Stomach (tissue), 9 donors: Measurements from ENCODE around the gene HPRT1. TPM values are rescaled to one million over a fixed set of nuclear protein-coding genes. Genes with fewer than 3 reads are reported as not detected.

Experiments
- DNase-seq, 2 donors: peaks; one replicate each; pipeline versions ENCODE4 v3.0.0 to v3.0.0-alpha.2; 2013 to 2019
- H3K27ac ChIP-seq, 5 donors: fragments of 200-600 bp in 4 of 5; sonication (generic) in 4 of 5; one replicate each; pipeline ENCODE4 v1.5.1; 2013 to 2019; ENCODE audit warnings: mild to moderate bottlenecking in 1 of 5, moderate library complexity in 1 of 5
- H3K27me3 ChIP-seq, 3 donors: fragments of 200-600 bp; sonication (generic); one replicate each; pipeline ENCODE4 v1.5.1; 2017 to 2019; ENCODE audit warnings: mixed run types in 1 of 3
- H3K36me3 ChIP-seq, 4 donors: fragments of 200-600 bp; sonication (generic); 1 replicate in 3 of 4; 2 replicates in 1 of 4; pipeline ENCODE4 v1.5.1; 2016 to 2019
- H3K4me1 ChIP-seq, 4 donors: fragments of 200-600 bp; sonication (generic); one replicate each; pipeline ENCODE4 v1.5.1; 2016 to 2019
- H3K4me3 ChIP-seq, 4 donors: fragments of 200-600 bp; sonication (generic) in 3 of 4; one replicate each; pipeline ENCODE4 v1.5.1; 2016 to 2019; ENCODE audit warnings: mild to moderate bottlenecking in 1 of 4
- H3K9me3 ChIP-seq, 4 donors: fragments of 200-600 bp; sonication (generic); one replicate each; pipeline ENCODE4 v1.5.1; 2016 to 2019
- EP300 ChIP-seq: sonication (generic); formaldehyde crosslinking; IDR thresholded peaks from one replicate; pipeline ENCODE4 v1.6.1; 2017; ENCODE audit warnings: antibody characterized with exemption
- POLR2A ChIP-seq, 4 donors: fragments of 450-650 bp; IDR thresholded peaks; one replicate each; pipeline ENCODE4 v1.6.1; 2016; ENCODE audit warnings: antibody characterized with exemption in 4 of 4, control low read depth in 2 of 4, mild to moderate bottlenecking in 1 of 4, moderate library complexity in 1 of 4
- POLR2AphosphoS5 ChIP-seq, 3 donors: sonication (generic); formaldehyde crosslinking; IDR thresholded peaks; one replicate each; pipeline ENCODE4 v1.6.1; 2016; ENCODE audit warnings: antibody characterized with exemption in 3 of 3
- WGBS, 5 donors: extraction: QIAGEN DNeasy Blood & Tissue Kit in 3 of 5; methylation state at CpG; one replicate each; pipeline versions ENCODE4 v1.1.5 to v1.1.7; 2013 to 2018; 5-methylcytosine and 5-hydroxymethylcytosine counted together
- intact Hi-C: fragments of 100-400 bp; cut with DNase I; formaldehyde crosslinking; loops from one replicate; pipeline ENCODE4 v1.15.1; 2023; ENCODE audit warnings: low total_unique reads
- polyA plus RNA-seq, 3 donors: library from polyadenylated mRNA; stranded (reverse); fragments of 200-250 nt; gene quantifications; one replicate each; pipeline ENCODE4 v1.2.3, GENCODE V29; 2013
- total RNA-seq, 5 donors: library from RNA; depleted of rRNA; stranded (reverse); fragments of >200 nt; gene quantifications; one replicate each; pipeline versions ENCODE4 v1.1.0 to v1.2.3, GENCODE V29; 2014 to 2016
- TF ChIP-seq, protein P1 (sequence below), 7 experiments: fragments of 450-650 bp in 4 of 7; fragments of 200-600 bp in 3 of 7; sonication (generic) in 3 of 7; IDR thresholded peaks; one replicate each; pipeline ENCODE4 v1.5.1; 2016 to 2019; ENCODE audit warnings: antibody characterized with exemption in 7 of 7, control low read depth in 2 of 7, mild to moderate bottlenecking in 1 of 7
- donor health status: healthy with polysubstance abuse.
- donor health status: Bipolar disorder and iron deficiency.
- donor health status: healthy.

The HPRT1 gene
- total and polyA plus RNA-seq, 8 donors: 0.87 to 81.1 (median 29.7) TPM

DNA sequence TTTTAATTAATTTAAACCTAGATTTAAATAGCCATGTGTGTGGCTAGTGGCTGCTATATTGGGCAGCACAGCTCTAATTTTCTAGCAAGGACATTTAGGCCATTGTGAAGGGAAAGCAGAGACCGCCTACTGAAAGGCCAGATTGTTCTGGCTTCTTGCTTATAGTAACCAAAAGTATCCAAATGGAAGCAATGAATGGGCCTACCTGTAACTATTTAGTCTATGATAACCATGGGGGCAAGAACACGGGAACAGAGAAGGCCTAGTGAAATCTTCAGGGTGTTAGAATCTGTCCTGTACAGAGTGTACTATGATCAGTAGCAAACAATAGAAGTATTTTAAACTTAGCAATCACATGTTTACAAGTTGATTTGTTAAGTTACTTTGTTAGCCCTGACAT, 16.5 kb upstream of the HPRT1 start:
- no peaks in the 10 kb centered on the region for H3K36me3 ChIP-seq
- WGBS, 5 donors: 60 to 90% (median 75%) methylated on average over 2 of the region's 2 CpGs
- no peak for DNase-seq
- H3K27ac ChIP-seq: no peak overlapping the region
- intact Hi-C loops: no loop called here
- H3K4me1 ChIP-seq: no peaks in the 10 kb centered on the region
- H3K4me3 ChIP-seq: no peak overlapping the region
- TF ChIP-seq EP300 (no peak), POLR2AphosphoS5 (IDR thresholded peaks at IDR 0.05) (no peak), POLR2A (IDR thresholded peaks at IDR 0.05) (no peak)
- TF ChIP-seq, protein P1, sequence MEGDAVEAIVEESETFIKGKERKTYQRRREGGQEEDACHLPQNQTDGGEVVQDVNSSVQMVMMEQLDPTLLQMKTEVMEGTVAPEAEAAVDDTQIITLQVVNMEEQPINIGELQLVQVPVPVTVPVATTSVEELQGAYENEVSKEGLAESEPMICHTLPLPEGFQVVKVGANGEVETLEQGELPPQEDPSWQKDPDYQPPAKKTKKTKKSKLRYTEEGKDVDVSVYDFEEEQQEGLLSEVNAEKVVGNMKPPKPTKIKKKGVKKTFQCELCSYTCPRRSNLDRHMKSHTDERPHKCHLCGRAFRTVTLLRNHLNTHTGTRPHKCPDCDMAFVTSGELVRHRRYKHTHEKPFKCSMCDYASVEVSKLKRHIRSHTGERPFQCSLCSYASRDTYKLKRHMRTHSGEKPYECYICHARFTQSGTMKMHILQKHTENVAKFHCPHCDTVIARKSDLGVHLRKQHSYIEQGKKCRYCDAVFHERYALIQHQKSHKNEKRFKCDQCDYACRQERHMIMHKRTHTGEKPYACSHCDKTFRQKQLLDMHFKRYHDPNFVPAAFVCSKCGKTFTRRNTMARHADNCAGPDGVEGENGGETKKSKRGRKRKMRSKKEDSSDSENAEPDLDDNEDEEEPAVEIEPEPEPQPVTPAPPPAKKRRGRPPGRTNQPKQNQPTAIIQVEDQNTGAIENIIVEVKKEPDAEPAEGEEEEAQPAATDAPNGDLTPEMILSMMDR (IDR thresholded peaks at IDR 0.05): no peak
- H3K9me3 ChIP-seq: no peaks in the 10 kb centered on the region
- no peaks in the 10 kb centered on the region for H3K27me3 ChIP-seq

DNA sequence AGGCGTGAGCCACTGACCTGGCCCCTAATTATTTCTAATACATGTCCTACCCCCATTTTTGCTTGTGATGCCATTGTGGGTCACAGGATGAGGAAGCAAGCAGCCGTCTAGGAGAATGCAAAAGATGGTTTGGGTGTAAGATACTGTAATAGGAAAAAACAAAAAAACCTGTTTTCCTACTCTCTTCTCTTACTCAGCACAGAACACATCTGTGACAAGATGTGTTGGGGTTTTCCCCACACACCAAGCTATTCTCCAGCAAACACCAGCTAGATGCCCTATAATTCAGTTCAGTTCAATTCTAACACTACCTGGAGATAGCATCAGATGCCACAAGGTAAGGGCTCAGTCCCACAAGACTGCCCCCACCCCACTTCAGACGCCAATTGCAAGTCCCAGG, 15.3 kb upstream of the HPRT1 start:
- intact Hi-C loops: no loop called here
- Histone ChIP-seq H3K27me3 (no peaks in the 10 kb centered on the region), H3K36me3 (no peaks in the 10 kb centered on the region), H3K4me3 (no peak overlapping the region), H3K27ac (no peak overlapping the region), H3K9me3 (no peaks in the 10 kb centered on the region), H3K4me1 (no peaks in the 10 kb centered on the region)
- DNase-seq: no peak
- TF ChIP-seq EP300: no peak
- TF ChIP-seq, protein P1 (IDR thresholded peaks at IDR 0.05): no peak
- TF ChIP-seq POLR2AphosphoS5 (IDR thresholded peaks at IDR 0.05): no peak
- no peak for TF ChIP-seq POLR2A (IDR thresholded peaks at IDR 0.05)
- 66 to 92% (median 81%) methylated on average over 3 of the region's 3 CpGs for WGBS, 5 donors

- no peaks in the 10 kb centered on the region for H3K4me1 ChIP-seq
- no peaks in the 10 kb centered on the region for H3K9me3 ChIP-seq
- WGBS, 5 donors: 74 to 83% (median 79%) methylated on average over 6 of the region's 6 CpGs
- no peaks in the 10 kb centered on the region for H3K27me3 ChIP-seq
- no peak overlapping the region for H3K4me3 ChIP-seq
- no peak overlapping the region for H3K27ac ChIP-seq
- TF ChIP-seq POLR2AphosphoS5 (IDR thresholded peaks at IDR 0.05): no peak
- TF ChIP-seq POLR2A (IDR thresholded peaks at IDR 0.05): no peak
- TF ChIP-seq, protein P1 (IDR thresholded peaks at IDR 0.05): no peak
- no peak for TF ChIP-seq EP300
- DNase-seq: peak in 1 of 2 donors; percentile 31
- intact Hi-C loops: no loop called here
- no peaks in the 10 kb centered on the region for H3K36me3 ChIP-seq
Observed at GRCh38 chrX:134452596-134452995, 7.4 kb upstream of the HPRT1 start.

DNA sequence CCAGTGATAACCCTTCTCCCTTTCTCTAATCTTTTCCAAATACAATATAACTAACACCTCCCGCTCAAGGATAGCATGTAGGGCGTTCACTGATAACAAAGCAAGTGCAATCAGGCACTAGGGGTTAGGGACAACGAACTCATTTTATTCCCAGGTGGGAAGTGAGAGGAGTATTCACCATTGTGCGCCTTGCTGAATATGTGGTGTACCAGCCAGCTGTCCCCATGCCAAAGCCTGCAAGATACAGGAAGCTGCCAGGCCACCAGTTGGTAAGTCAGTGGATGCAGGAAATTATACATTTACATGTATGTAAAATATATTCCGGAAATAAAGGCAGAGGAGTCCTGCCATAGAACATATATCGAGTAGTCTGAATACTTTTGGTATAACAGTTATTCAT, 6.3 kb upstream of the HPRT1 start:
- Histone ChIP-seq H3K4me1 (no peaks in the 10 kb centered on the region), H3K36me3 (no peaks in the 10 kb centered on the region), H3K27ac (no peak overlapping the region), H3K9me3 (no peaks in the 10 kb centered on the region), H3K4me3 (no peak overlapping the region), H3K27me3 (no peaks in the 10 kb centered on the region)
- 40 to 68% (median 55%) methylated on average over 6 of the region's 6 CpGs for WGBS, 5 donors
- intact Hi-C loops: no loop called here
- TF ChIP-seq POLR2AphosphoS5 (IDR thresholded peaks at IDR 0.05): no peak
- no peak for TF ChIP-seq EP300
- TF ChIP-seq, protein P1 (IDR thresholded peaks at IDR 0.05): no peak
- TF ChIP-seq POLR2A (IDR thresholded peaks at IDR 0.05): no peak
- DNase-seq: peak in 1 of 2 donors; percentile 36
